Right lobe of liver (tissue), 4 donors: ENCODE data around the gene AKAP13.

Experiments used
- CTCF ChIP-seq, 4 donors: fragments of 200-600 bp in 3 of 4; fragments of 450-650 bp in 1 of 4; IDR thresholded peaks; one replicate each; pipeline versions ENCODE4 v1.5.1 to v1.8.0; 2016 to 2022; ENCODE audit warnings: antibody characterized with exemption in 4 of 4, mild to moderate bottlenecking in 2 of 4
- POLR2A ChIP-seq: fragments of 450-650 bp; IDR thresholded peaks from one replicate; pipeline ENCODE4 v1.6.1; 2017; ENCODE audit warnings: antibody characterized with exemption, mild to moderate bottlenecking
- donor health status: DM: no; HTN: no; CAD: no.
- donor health status: DM: no; HTN: no; CAD: no.
- donor health status: DM: no; HTN: yes; CAD: no.

- TF ChIP-seq CTCF (IDR thresholded peaks at IDR 0.05) (no peak), POLR2A (no peak)
These were observed 16.2 kb downstream of the AKAP13 start for GRCh38 chr15:85396554-85396953.
